ENCODE measurements around the gene PEF1. TPM values are rescaled to one million over a fixed set of nuclear protein-coding genes. Genes with fewer than 3 reads are reported as not detected.

The PEF1 gene
- total and polyA plus RNA-seq, 2 donors (not counting 1 experiment from before 2014, with no cell fraction given), result 36.7 to 49.4 TPM

DNA sequence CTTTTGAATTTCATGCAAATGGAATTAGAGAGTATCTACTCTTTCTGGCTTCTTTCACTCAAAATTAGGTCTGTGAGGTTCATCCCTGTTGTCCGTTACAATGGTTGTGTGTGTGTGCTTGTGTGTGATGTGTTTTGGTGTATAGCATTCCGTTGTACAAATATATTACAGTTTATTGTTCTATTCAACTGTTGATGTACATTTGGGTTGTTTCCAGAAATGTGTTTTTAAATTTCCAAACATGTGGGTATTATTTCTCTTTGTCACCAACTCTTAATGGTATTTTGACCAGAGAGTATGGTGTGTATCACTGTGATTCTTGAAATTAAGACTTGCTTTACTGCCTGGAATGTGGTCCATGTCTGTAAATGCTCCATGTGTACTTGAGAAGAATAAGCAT lies 44.0 kb downstream of the PEF1 start:
- DNase-seq, result no peak
- H3K27me3 Mint-ChIP-seq, result no peaks in the 10 kb centered on the region
- intact Hi-C loops (cut with micrococcal nuclease), result no loop called here
- Histone ChIP-seq H4K20me1 (ENCODE audit: control insufficient read depth, insufficient read depth, low read length, poor library complexity, severe bottlenecking) (no peaks in the 10 kb centered on the region), H3K4me3 (ENCODE audit: control extremely low read depth in 1 of 5, extremely low read depth in 1 of 5, insufficient read depth in 1 of 5, low read depth in 2 of 5, low read length in 4 of 5) (no peak overlapping the region), H3K9ac (ENCODE audit: low read length) (no peak overlapping the region), H3K36me3 (replicated peaks in 1 of 2; ENCODE audit: control extremely low read depth in 1 of 2, control insufficient read depth in 1 of 2, extremely low read depth in 1 of 2, insufficient read depth in 2 of 2, low read length in 1 of 2) (no peaks in the 10 kb centered on the region), H3K79me2 (ENCODE audit: control insufficient read depth, insufficient read depth, low read length) (no peaks in the 10 kb centered on the region), H3K9me3 (ENCODE audit: control extremely low read depth in 1 of 3, control insufficient read depth in 2 of 3, insufficient read depth in 1 of 3, low read length in 2 of 3) (peaks cover 0 to under 1% (median 0%) of the 10 kb centered on the region in 3 donors), H3K4me2 (replicated peaks; ENCODE audit: low read depth, low read length, poor library complexity, severe bottlenecking) (no peak overlapping the region), H3K27me3 (replicated peaks in 1 of 4; ENCODE audit: control extremely low read depth in 1 of 4, control insufficient read depth in 3 of 4, insufficient read depth in 4 of 4, low read length in 3 of 4) (peaks cover 0 to 2% (median 0%) of the 10 kb centered on the region in 4 experiments), H2AFZ (ENCODE audit: insufficient read depth, low read depth, low read length, poor library complexity, severe bottlenecking) (no peak overlapping the region), H3K4me1 (ENCODE audit: control insufficient read depth in 2 of 2, insufficient read depth in 2 of 2, low read length in 2 of 2) (peaks cover 0 to under 1% of the 10 kb centered on the region in 2 donors), H3K27ac (ENCODE audit: low read length in 2 of 2) (no peak overlapping the region)
- H3K4me3 Mint-ChIP-seq, result no peak overlapping the region
- H3K9me3 Mint-ChIP-seq (ENCODE audit: insufficient read depth), result no peaks in the 10 kb centered on the region
- no CpG with 5 or more reads among the region's 2 CpGs for WGBS (ENCODE audit: insufficient coverage)
- ChIA-PET CTCF (interaction anchor here (1.2 kb wide), 1 partner anchor 36 kb away, joined by 3 read pairs; no protein-coding TSS in a partner anchor), POLR2A (no interaction called here)
- no peak overlapping the region for H3K27ac Mint-ChIP-seq
- H3K4me1 Mint-ChIP-seq, result peaks cover 8% of the 10 kb centered on the region
- no peak for ATAC-seq (ENCODE audit: low read depth)
- TF ChIP-seq EZH2 (IDR thresholded peaks at IDR 0.05; ENCODE audit: borderline replicate concordance, insufficient read depth, low read depth, low read length, poor library complexity, severe bottlenecking), result no peak
- TF ChIP-seq, protein P1, sequence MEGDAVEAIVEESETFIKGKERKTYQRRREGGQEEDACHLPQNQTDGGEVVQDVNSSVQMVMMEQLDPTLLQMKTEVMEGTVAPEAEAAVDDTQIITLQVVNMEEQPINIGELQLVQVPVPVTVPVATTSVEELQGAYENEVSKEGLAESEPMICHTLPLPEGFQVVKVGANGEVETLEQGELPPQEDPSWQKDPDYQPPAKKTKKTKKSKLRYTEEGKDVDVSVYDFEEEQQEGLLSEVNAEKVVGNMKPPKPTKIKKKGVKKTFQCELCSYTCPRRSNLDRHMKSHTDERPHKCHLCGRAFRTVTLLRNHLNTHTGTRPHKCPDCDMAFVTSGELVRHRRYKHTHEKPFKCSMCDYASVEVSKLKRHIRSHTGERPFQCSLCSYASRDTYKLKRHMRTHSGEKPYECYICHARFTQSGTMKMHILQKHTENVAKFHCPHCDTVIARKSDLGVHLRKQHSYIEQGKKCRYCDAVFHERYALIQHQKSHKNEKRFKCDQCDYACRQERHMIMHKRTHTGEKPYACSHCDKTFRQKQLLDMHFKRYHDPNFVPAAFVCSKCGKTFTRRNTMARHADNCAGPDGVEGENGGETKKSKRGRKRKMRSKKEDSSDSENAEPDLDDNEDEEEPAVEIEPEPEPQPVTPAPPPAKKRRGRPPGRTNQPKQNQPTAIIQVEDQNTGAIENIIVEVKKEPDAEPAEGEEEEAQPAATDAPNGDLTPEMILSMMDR (IDR thresholded peaks at IDR 0.05), result no peak

DNA sequence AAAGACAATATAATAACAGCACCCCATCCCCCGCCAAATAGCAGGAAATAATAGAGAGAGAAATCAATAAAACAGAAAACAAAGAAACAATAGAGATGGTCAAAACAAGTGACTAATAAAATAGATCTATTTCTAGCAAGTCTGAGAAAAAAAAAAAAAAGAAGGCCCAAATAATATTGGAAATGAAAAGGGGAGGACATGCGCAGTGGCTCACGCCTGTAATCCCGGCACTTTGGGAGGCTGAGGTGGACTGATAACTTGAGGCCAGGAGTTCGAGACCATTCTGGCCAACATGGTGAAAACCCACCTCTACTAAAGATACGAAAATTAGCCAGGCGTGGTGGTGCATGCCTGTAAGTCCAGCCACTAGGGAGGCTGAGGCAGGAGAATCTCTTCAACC lies 45.7 kb downstream of the PEF1 start:
- Histone ChIP-seq H3K4me2 (replicated peaks; ENCODE audit: low read depth, low read length, poor library complexity, severe bottlenecking) (no peak overlapping the region), H3K4me3 (ENCODE audit: control extremely low read depth in 1 of 5, extremely low read depth in 1 of 5, insufficient read depth in 1 of 5, low read depth in 2 of 5, low read length in 4 of 5) (no peak overlapping the region), H3K27me3 (replicated peaks in 1 of 4; ENCODE audit: control extremely low read depth in 1 of 4, control insufficient read depth in 3 of 4, insufficient read depth in 4 of 4, low read length in 3 of 4) (peaks cover 0 to 2% (median 0%) of the 10 kb centered on the region in 4 experiments), H3K79me2 (ENCODE audit: control insufficient read depth, insufficient read depth, low read length) (no peaks in the 10 kb centered on the region), H2AFZ (ENCODE audit: insufficient read depth, low read depth, low read length, poor library complexity, severe bottlenecking) (no peak overlapping the region), H3K9ac (ENCODE audit: low read length) (no peak overlapping the region), H3K4me1 (ENCODE audit: control insufficient read depth in 2 of 2, insufficient read depth in 2 of 2, low read length in 2 of 2) (no peaks in the 10 kb centered on the region), H3K36me3 (replicated peaks in 1 of 2; ENCODE audit: control extremely low read depth in 1 of 2, control insufficient read depth in 1 of 2, extremely low read depth in 1 of 2, insufficient read depth in 2 of 2, low read length in 1 of 2) (no peaks in the 10 kb centered on the region), H4K20me1 (ENCODE audit: control insufficient read depth, insufficient read depth, low read length, poor library complexity, severe bottlenecking) (no peaks in the 10 kb centered on the region), H3K27ac (ENCODE audit: low read length in 2 of 2) (no peak overlapping the region), H3K9me3 (ENCODE audit: control extremely low read depth in 1 of 3, control insufficient read depth in 2 of 3, insufficient read depth in 1 of 3, low read length in 2 of 3) (no peaks in the 10 kb centered on the region)
- ATAC-seq (ENCODE audit: low read depth) (no peak), DNase-seq (no peak)
- Mint-ChIP-seq H3K4me3 (no peak overlapping the region), H3K4me1 (peaks cover 8% of the 10 kb centered on the region), H3K27ac (no peak overlapping the region), H3K9me3 (ENCODE audit: insufficient read depth) (no peaks in the 10 kb centered on the region), H3K27me3 (no peaks in the 10 kb centered on the region)
- intact Hi-C loops (cut with micrococcal nuclease), result no loop called here
- no peak for TF ChIP-seq EZH2 (IDR thresholded peaks at IDR 0.05; ENCODE audit: borderline replicate concordance, insufficient read depth, low read depth, low read length, poor library complexity, severe bottlenecking)
- TF ChIP-seq, protein P1 (IDR thresholded peaks at IDR 0.05), result no peak
- ChIA-PET POLR2A (no interaction called here), CTCF (no interaction called here)
- 67% methylated on average over 3 of the region's 7 CpGs for WGBS (ENCODE audit: insufficient coverage)
